H9 (cell line): ENCODE data around the gene MYBPC2. TPM values are rescaled to one million over a fixed set of nuclear protein-coding genes. Genes with fewer than 3 reads are reported as not detected.

Experiments
- DNase-seq: peaks from one replicate; pipeline ENCODE4 v3.0.0-alpha.2; 2017
- H2AFZ ChIP-seq: one replicate; pipeline ENCODE4 v1.6.1; 2013; ENCODE audit warnings: mild to moderate bottlenecking, low read length, control low read depth, moderate library complexity
- H2AK5ac ChIP-seq: 2 replicates; pipeline ENCODE4 v1.6.1; 2013; ENCODE audit warnings: low read length, control low read depth, mixed read lengths; ENCODE audit not compliant: insufficient read length
- H2BK120ac ChIP-seq: one replicate; pipeline ENCODE4 v1.6.1; 2013; ENCODE audit warnings: low read depth, mild to moderate bottlenecking, low read length, control low read depth, inconsistent platforms; ENCODE audit not compliant: poor library complexity, severe bottlenecking
- H2BK12ac ChIP-seq: 2 replicates; pipeline ENCODE4 v1.6.1; 2013; ENCODE audit warnings: low read length, control low read depth, mixed read lengths, low read depth; ENCODE audit not compliant: insufficient read length
- H2BK15ac ChIP-seq: 2 replicates; pipeline ENCODE4 v1.6.1; 2013; ENCODE audit warnings: low read depth, low read length, control low read depth
- H2BK20ac ChIP-seq: one replicate; pipeline ENCODE4 v1.6.1; 2013; ENCODE audit warnings: low read depth, mild to moderate bottlenecking, low read length, control low read depth, inconsistent platforms; ENCODE audit not compliant: poor library complexity, severe bottlenecking
- H2BK5ac ChIP-seq: 2 replicates; pipeline ENCODE4 v1.6.1; 2013; ENCODE audit warnings: low read length, control low read depth, mixed read lengths; ENCODE audit not compliant: insufficient read length
- H3K14ac ChIP-seq: 2 replicates; pipeline ENCODE4 v1.6.1; 2013; ENCODE audit warnings: low read length, control low read depth; ENCODE audit not compliant: insufficient read depth
- H3K18ac ChIP-seq: 2 replicates; pipeline ENCODE4 v1.6.1; 2013; ENCODE audit warnings: low read depth, mild to moderate bottlenecking, mixed read lengths, low read length, control low read depth; ENCODE audit not compliant: insufficient read length
- H3K23ac ChIP-seq: 2 replicates; pipeline ENCODE4 v1.6.1; 2013; ENCODE audit warnings: low read length, control low read depth, mixed read lengths, low read depth; ENCODE audit not compliant: insufficient read length
- H3K23me2 ChIP-seq: 2 replicates; pipeline ENCODE4 v1.6.1; 2013; ENCODE audit warnings: low read depth, mild to moderate bottlenecking, mixed read lengths, low read length, control low read depth; ENCODE audit not compliant: insufficient read length, poor library complexity, severe bottlenecking
- H3K27ac ChIP-seq: 2 replicates; pipeline ENCODE4 v1.5.1; 2013; ENCODE audit warnings: low read length, control low read depth, mixed read lengths, low read depth; ENCODE audit not compliant: insufficient read length
- H3K27me3 ChIP-seq: 2 replicates; pipeline ENCODE4 v1.6.1; 2013; ENCODE audit warnings: low read length, control low read depth, inconsistent platforms; ENCODE audit not compliant: insufficient read depth
- H3K4ac ChIP-seq: 2 replicates; pipeline ENCODE4 v1.6.1; 2013; ENCODE audit warnings: low read depth, mild to moderate bottlenecking, control low read depth, inconsistent platforms, low read length, moderate library complexity
- H3K4me1 ChIP-seq: 2 replicates; pipeline ENCODE4 v1.6.1; 2013; ENCODE audit warnings: low read length, control low read depth, inconsistent platforms; ENCODE audit not compliant: insufficient read depth
- H3K4me2 ChIP-seq: 2 replicates; pipeline ENCODE4 v1.6.1; 2013; ENCODE audit warnings: low read length, control low read depth, mixed read lengths; ENCODE audit not compliant: insufficient read length, insufficient read depth
- H3K56ac ChIP-seq: 2 replicates; pipeline ENCODE4 v1.6.1; 2013; ENCODE audit warnings: low read depth, mild to moderate bottlenecking, mixed read lengths, low read length, control low read depth; ENCODE audit not compliant: insufficient read length
- H3K79me1 ChIP-seq: 2 replicates; pipeline ENCODE4 v1.6.1; 2013; ENCODE audit warnings: low read depth, mild to moderate bottlenecking, moderate library complexity, low read length, control low read depth, inconsistent platforms; ENCODE audit not compliant: insufficient read depth, poor library complexity, severe bottlenecking
- H3K79me2 ChIP-seq: 2 replicates; pipeline ENCODE4 v1.6.1; 2013; ENCODE audit warnings: low read length, control low read depth, inconsistent platforms; ENCODE audit not compliant: insufficient read depth
- H3K9ac ChIP-seq: 2 replicates; pipeline ENCODE4 v1.6.1; 2013; ENCODE audit warnings: low read length, control low read depth, mixed read lengths; ENCODE audit not compliant: insufficient read length; ENCODE audit errors: extremely low read depth
- H3K9me3 ChIP-seq: one replicate; pipeline ENCODE4 v1.6.1; 2013; ENCODE audit warnings: low read depth, low read length, inconsistent platforms; ENCODE audit not compliant: control insufficient read depth
- H3T11ph ChIP-seq: one replicate; pipeline ENCODE4 v1.6.1; 2013; ENCODE audit warnings: mild to moderate bottlenecking, low read length, control low read depth, inconsistent platforms
- H4K20me1 ChIP-seq: one replicate; pipeline ENCODE4 v1.6.1; 2013; ENCODE audit not compliant: control insufficient read depth, insufficient read length, insufficient read depth
- H4K5ac ChIP-seq: 2 replicates; pipeline ENCODE4 v1.6.1; 2013; ENCODE audit warnings: low read depth, mild to moderate bottlenecking, mixed read lengths, low read length, control low read depth; ENCODE audit not compliant: insufficient read length
- H4K8ac ChIP-seq: replicated peaks from 2 replicates; pipeline ENCODE4 v1.6.1; 2013; ENCODE audit warnings: low read length, control low read depth, mixed read lengths, low read depth; ENCODE audit not compliant: insufficient read length
- H4K91ac ChIP-seq: 2 replicates; pipeline ENCODE4 v1.6.1; 2013; ENCODE audit warnings: low read depth, mild to moderate bottlenecking, moderate library complexity, mixed read lengths, low read length, control low read depth; ENCODE audit not compliant: insufficient read length
- H3K27ac Mint-ChIP-seq, 3 experiments: 2 replicates in 2 of 3; 3 replicates in 1 of 3; pipeline ENCODE4 v1.8.0; 2020 to 2021; ENCODE audit warnings: mixed read lengths in 3 of 3, mild to moderate bottlenecking in 1 of 3, moderate library complexity in 1 of 3
- H3K27me3 Mint-ChIP-seq: 2 replicates; pipeline ENCODE4 v1.8.0; 2021; ENCODE audit warnings: low read depth, mild to moderate bottlenecking, moderate library complexity, mixed read lengths
- H3K36me3 Mint-ChIP-seq, 3 experiments: 2 replicates in 2 of 3; 3 replicates in 1 of 3; pipeline ENCODE4 v1.8.0; 2020 to 2021; ENCODE audit warnings: low read depth in 3 of 3, mixed read lengths in 3 of 3; ENCODE audit not compliant: insufficient read depth in 1 of 3
- H3K4me1 Mint-ChIP-seq, 2 experiments: 2 replicates each; pipeline ENCODE4 v1.8.0; 2020; ENCODE audit warnings: mixed read lengths in 2 of 2
- H3K4me3 Mint-ChIP-seq, 2 experiments: 2 replicates in 1 of 2; 3 replicates in 1 of 2; pipeline ENCODE4 v1.8.0; 2020 to 2021; ENCODE audit warnings: mild to moderate bottlenecking in 2 of 2, mixed read lengths in 2 of 2, moderate library complexity in 1 of 2
- H3K9me3 Mint-ChIP-seq, 2 experiments: 2 replicates in 1 of 2; 3 replicates in 1 of 2; pipeline ENCODE4 v1.8.0; 2020; ENCODE audit warnings: mild to moderate bottlenecking in 2 of 2, mixed read lengths in 2 of 2, moderate library complexity in 1 of 2
- WGBS: extraction: QIAGEN DNeasy Blood & Tissue Kit; methylation state at CpG from one replicate; pipeline ENCODE4 v1.1.7; 2013; ENCODE audit warnings: missing lambda C conversion rate, low lambda C conversion rate, mixed read lengths; ENCODE audit not compliant: insufficient read length; ENCODE audit errors: extremely low coverage; 5-methylcytosine and 5-hydroxymethylcytosine counted together
- total RNA-seq: library from RNA; stranded (reverse); gene quantifications from 2 replicates; pipeline ENCODE4 v1.2.1, GENCODE V29; 2021
- TF ChIP-seq, protein P1 (sequence below): fragments of 200-600 bp; sonication (generic); conservative IDR thresholded peaks from 3 replicates; pipeline ENCODE4 v1.8.0; 2021; ENCODE audit warnings: antibody characterized with exemption, mild to moderate bottlenecking

MYBPC2 gene
- total RNA-seq, 1 experiment from 2014 or later, result 4.9 TPM

DNA sequence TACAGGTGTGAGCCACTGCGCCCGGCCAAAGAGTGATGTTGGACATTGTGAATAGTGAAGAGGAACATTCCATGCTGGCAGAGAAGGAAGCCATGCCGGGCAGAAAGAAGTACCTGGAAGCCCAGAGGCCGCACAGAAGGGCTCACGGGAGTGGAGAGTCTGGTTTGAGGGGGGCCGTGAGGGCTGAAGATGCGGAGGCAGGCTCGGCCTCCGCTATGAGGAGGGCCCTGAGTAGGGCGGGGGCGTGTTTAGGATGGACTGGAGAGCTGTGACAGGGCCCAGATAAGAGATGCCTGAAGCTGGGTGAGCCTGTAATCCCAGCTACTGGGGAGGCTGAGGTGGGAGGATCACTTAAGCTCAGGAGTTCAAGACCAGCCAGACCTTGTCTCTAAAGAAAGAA lies 76.7 kb downstream of the MYBPC2 start:
- Histone ChIP-seq H3K56ac (no peak overlapping the region), H4K20me1 (no peaks in the 10 kb centered on the region), H3K14ac (no peak overlapping the region), H3T11ph (no peak overlapping the region), H3K9ac (no peak overlapping the region), H3K4me2 (no peak overlapping the region), H2BK120ac (no peak overlapping the region), H3K23ac (no peak overlapping the region), H4K91ac (no peak overlapping the region), H3K23me2 (no peaks in the 10 kb centered on the region), H4K8ac (no peak overlapping the region), H2BK5ac (no peak overlapping the region), H2BK20ac (no peak overlapping the region), H3K79me1 (no peaks in the 10 kb centered on the region), H2BK12ac (no peak overlapping the region), H3K4me1 (no peaks in the 10 kb centered on the region), H3K18ac (no peak overlapping the region), H4K5ac (no peak overlapping the region), H3K79me2 (no peaks in the 10 kb centered on the region), H3K27ac (no peak overlapping the region), H3K9me3 (no peaks in the 10 kb centered on the region), H3K4ac (no peak overlapping the region), H2BK15ac (no peak overlapping the region), H2AK5ac (no peak overlapping the region), H2AFZ (no peak overlapping the region), H3K27me3 (peaks cover 2% of the 10 kb centered on the region; the same call in 1 of the 2 replicates)
- TF ChIP-seq, protein P1, sequence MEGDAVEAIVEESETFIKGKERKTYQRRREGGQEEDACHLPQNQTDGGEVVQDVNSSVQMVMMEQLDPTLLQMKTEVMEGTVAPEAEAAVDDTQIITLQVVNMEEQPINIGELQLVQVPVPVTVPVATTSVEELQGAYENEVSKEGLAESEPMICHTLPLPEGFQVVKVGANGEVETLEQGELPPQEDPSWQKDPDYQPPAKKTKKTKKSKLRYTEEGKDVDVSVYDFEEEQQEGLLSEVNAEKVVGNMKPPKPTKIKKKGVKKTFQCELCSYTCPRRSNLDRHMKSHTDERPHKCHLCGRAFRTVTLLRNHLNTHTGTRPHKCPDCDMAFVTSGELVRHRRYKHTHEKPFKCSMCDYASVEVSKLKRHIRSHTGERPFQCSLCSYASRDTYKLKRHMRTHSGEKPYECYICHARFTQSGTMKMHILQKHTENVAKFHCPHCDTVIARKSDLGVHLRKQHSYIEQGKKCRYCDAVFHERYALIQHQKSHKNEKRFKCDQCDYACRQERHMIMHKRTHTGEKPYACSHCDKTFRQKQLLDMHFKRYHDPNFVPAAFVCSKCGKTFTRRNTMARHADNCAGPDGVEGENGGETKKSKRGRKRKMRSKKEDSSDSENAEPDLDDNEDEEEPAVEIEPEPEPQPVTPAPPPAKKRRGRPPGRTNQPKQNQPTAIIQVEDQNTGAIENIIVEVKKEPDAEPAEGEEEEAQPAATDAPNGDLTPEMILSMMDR, result no peak
- H3K27ac Mint-ChIP-seq, result no peak overlapping the region
- no peak for DNase-seq
- H3K4me3 Mint-ChIP-seq, result peak overlapping the region in 1 of 2 experiments; percentile 3; a peak in 3 of 5 replicates
- H3K4me1 Mint-ChIP-seq, result peaks cover 7 to 25% of the 10 kb centered on the region in 2 experiments
- no CpG with 5 or more reads among the region's 11 CpGs for WGBS
- H3K27me3 Mint-ChIP-seq, result peaks cover 41% of the 10 kb centered on the region
- no peaks in the 10 kb centered on the region; a peak in 1 of 5 replicates for H3K9me3 Mint-ChIP-seq
- H3K36me3 Mint-ChIP-seq, result no peaks in the 10 kb centered on the region; a peak in 1 of 7 replicates
